HepG2 (cell line): ENCODE results near the gene ZBTB21. TPM values are rescaled to one million over a fixed set of nuclear protein-coding genes. Genes with fewer than 3 reads are reported as not detected.

ENCODE experiments used
- ARID3A ChIP-seq: IDR thresholded peaks from 2 replicates; pipeline ENCODE4 v1.6.1; 2012; ENCODE audit warnings: low read depth, low read length, improper control_type of control experiment
- BCL3 ChIP-seq: sonication (generic); formaldehyde crosslinking; IDR thresholded peaks from 2 replicates; pipeline ENCODE4 v1.5.1; 2020; ENCODE audit warnings: mild to moderate bottlenecking, missing genetic modification reagents, moderate library complexity
- ESRRA ChIP-seq: sonication (generic); formaldehyde crosslinking; IDR thresholded peaks from 2 replicates; pipeline ENCODE4 v1.5.1; 2020; ENCODE audit warnings: mild to moderate bottlenecking, low read depth, missing genetic modification reagents
- FOXJ3 ChIP-seq: sonication (generic); formaldehyde crosslinking; IDR thresholded peaks from 2 replicates; pipeline ENCODE4 v1.4.0; 2020; ENCODE audit warnings: missing genetic modification reagents, mild to moderate bottlenecking, borderline replicate concordance
- GATAD1 ChIP-seq: IDR thresholded peaks from 2 replicates; pipeline ENCODE4 v1.6.1; 2016; ENCODE audit warnings: missing genetic modification reagents, missing compliant biosample characterization
- GATAD2A ChIP-seq: IDR thresholded peaks from 2 replicates; pipeline ENCODE4 v1.6.1; 2016
- KAT8 ChIP-seq: IDR thresholded peaks from 2 replicates; pipeline ENCODE4 v1.6.1; 2016; ENCODE audit warnings: missing genetic modification reagents, missing compliant biosample characterization
- KDM2A ChIP-seq: sonication (generic); formaldehyde crosslinking; IDR thresholded peaks from 2 replicates; pipeline ENCODE4 v1.4.0; 2020; ENCODE audit warnings: low read depth, missing genetic modification reagents, borderline replicate concordance
- KDM5A ChIP-seq: fragments of 200-600 bp; sonication (generic); IDR thresholded peaks from 2 replicates; pipeline ENCODE4 v1.7.0; 2018; ENCODE audit warnings: antibody characterized with exemption, mild to moderate bottlenecking, low read length, borderline replicate concordance
- KLF6 ChIP-seq: IDR thresholded peaks from 2 replicates; pipeline ENCODE4 v1.8.0; 2016; ENCODE audit warnings: missing biosample characterization, missing genetic modification reagents
- MTA1 ChIP-seq: sonication (generic); formaldehyde crosslinking; IDR thresholded peaks from 2 replicates; pipeline ENCODE4 v1.4.0; 2020; ENCODE audit warnings: missing genetic modification reagents, mild to moderate bottlenecking, borderline replicate concordance
- ONECUT2 ChIP-seq: sonication (generic); formaldehyde crosslinking; IDR thresholded peaks from 2 replicates; pipeline ENCODE4 v1.4.0; 2020; ENCODE audit warnings: missing genetic modification reagents
- RAD21 ChIP-seq: fragments of 450-650 bp; formaldehyde crosslinking; IDR thresholded peaks from 2 replicates; pipeline ENCODE4 v1.5.0; 2020; ENCODE audit warnings: mild to moderate bottlenecking
- RORA ChIP-seq: sonication (generic); formaldehyde crosslinking; IDR thresholded peaks from 2 replicates; pipeline ENCODE4 v1.5.0; 2020; ENCODE audit warnings: mild to moderate bottlenecking, missing genetic modification reagents, moderate library complexity
- TEAD2 ChIP-seq: sonication (generic); formaldehyde crosslinking; IDR thresholded peaks from 2 replicates; pipeline ENCODE4 v1.9.0; 2021; ENCODE audit warnings: missing genetic modification reagents
- THAP8 ChIP-seq: sonication (generic); formaldehyde crosslinking; IDR thresholded peaks from 2 replicates; pipeline ENCODE4 v1.5.1; 2020; ENCODE audit warnings: missing genetic modification reagents, mild to moderate bottlenecking, borderline replicate concordance
- TSC22D2 ChIP-seq: sonication (generic); formaldehyde crosslinking; IDR thresholded peaks from 2 replicates; pipeline ENCODE4 v1.5.1; 2020; ENCODE audit warnings: missing genetic modification reagents, mild to moderate bottlenecking, borderline replicate concordance
- U2AF1 ChIP-seq: fragments of 200-400 bp; formaldehyde crosslinking; optimal IDR thresholded peaks from 2 replicates; pipeline ENCODE3; 2017; ENCODE audit warnings: mild to moderate bottlenecking, low read depth, low read length
- XRCC5 ChIP-seq: fragments of 200-400 bp; formaldehyde crosslinking; optimal IDR thresholded peaks from 2 replicates; pipeline ENCODE3; 2017; ENCODE audit warnings: mild to moderate bottlenecking, low read length
- YEATS2 ChIP-seq: sonication (generic); formaldehyde crosslinking; IDR thresholded peaks from 2 replicates; pipeline ENCODE4 v1.4.0; 2020; ENCODE audit warnings: missing genetic modification reagents, borderline replicate concordance
- ZBTB33 ChIP-seq: sonication (generic); formaldehyde crosslinking; IDR thresholded peaks from 2 replicates; pipeline ENCODE4 v1.4.0; 2020; ENCODE audit warnings: missing genetic modification reagents
- ZNF607 ChIP-seq: sonication (generic); formaldehyde crosslinking; IDR thresholded peaks from 2 replicates; pipeline ENCODE4 v1.5.1; 2020; ENCODE audit warnings: missing genetic modification reagents, mild to moderate bottlenecking, borderline replicate concordance
- ZNF775 ChIP-seq: sonication (generic); formaldehyde crosslinking; IDR thresholded peaks from 2 replicates; pipeline ENCODE4 v1.4.0; 2020; ENCODE audit warnings: missing genetic modification reagents, mild to moderate bottlenecking, moderate library complexity, borderline replicate concordance
- polyA plus RNA-seq, 8 experiments: library from polyadenylated mRNA; depleted of rRNA in 3 of 8; stranded (reverse) in 7 of 8; unstranded in 1 of 8; fragments of >200 nt; fragmentation: Illumina TruSeq in 4 of 8; extraction: Trizol in 4 of 8; gene quantifications; 2 replicates each; pipeline versions ENCODE4 v1.2.1 to v1.2.3, GENCODE V29; 2011 to 2016; ENCODE audit warnings: low read depth in 4 of 8, missing spikeins in 1 of 8, mixed read lengths in 1 of 8; ENCODE audit not compliant: insufficient read depth in 1 of 8
- total RNA-seq, 5 experiments: library from RNA; depleted of rRNA; stranded (reverse); fragments of >200 nt; fragmentation: Illumina TruSeq; extraction: Trizol; gene quantifications; 2 replicates each; pipeline ENCODE4 v1.2.3, GENCODE V29; 2016; ENCODE audit warnings: low read depth in 1 of 5

The ZBTB21 gene
- total and polyA plus RNA-seq, 2 of the 13 experiments (the other 11 are each of a cell fraction or from before 2014, with no cell fraction given): 4.5 to 6.1 TPM

GRCh38 chr21:41957991-41958766 is 52.0 kb downstream of the ZBTB21 start (continued):
- TF ChIP-seq RORA (CRISPR knock-in tag) (no peak), THAP8 (CRISPR knock-in tag) (no peak), YEATS2 (CRISPR knock-in tag) (peak; percentile 21; the same call in 1 of the 2 replicates), TSC22D2 (CRISPR knock-in tag) (0 out of 2 replicates have a peak, but pooled peaks have one; percentile 19), RAD21 (peak; percentile 52; the same call in 1 of the 2 replicates), ESRRA (peak; percentile 83; the same call in 1 of the 2 replicates), ZBTB33 (0 out of 2 replicates have a peak, but pooled peaks have one; percentile 18), ZNF775 (no peak), KDM2A (CRISPR knock-in tag) (0 out of 2 replicates have a peak, but pooled peaks have one; percentile 33), KDM5A (no peak), KAT8 (CRISPR knock-in tag) (peak; percentile 55), U2AF1 (peak; percentile 31), MTA1 (CRISPR knock-in tag) (peak; percentile 67; the same call in 1 of the 2 replicates), ZNF607 (CRISPR knock-in tag) (peak; percentile 51; the same call in 1 of the 2 replicates), KLF6 (CRISPR knock-in tag) (peak; percentile 59; the same call in 1 of the 2 replicates), TEAD2 (CRISPR knock-in tag) (0 out of 2 replicates have a peak, but pooled peaks have one; percentile 37), FOXJ3 (CRISPR knock-in tag) (0 out of 2 replicates have a peak, but pooled peaks have one; percentile 47), XRCC5 (peak; percentile 82), GATAD2A (CRISPR knock-in tag) (peak; percentile 64), ONECUT2 (CRISPR knock-in tag) (peak; percentile 64; the same call in 1 of the 2 replicates), GATAD1 (CRISPR knock-in tag) (0 out of 2 replicates have a peak, but pooled peaks have one; percentile 27), ARID3A (peak; percentile 49; the same call in 1 of the 2 replicates), BCL3 (CRISPR knock-in tag) (no peak)
